GM19240 (cell line): ENCODE data around the gene KSR2.
"Not testable (repeated sequence)": the region's sequence is repeated elsewhere in the genome, so short reads cannot be mapped to it uniquely, and the experiment has no call there.

Experiments
- DNase-seq: peaks from one replicate; pipeline ENCODE4 v3.0.0; 2011; ENCODE audit warnings: low spot score; ENCODE audit not compliant: insufficient read length

The KSR2 gene

GRCh38 chr12:117860111-117860510 lies 108.7 kb downstream of the KSR2 start:
- no peak for DNase-seq

- DNase-seq, result peak; percentile 56
Observed at GRCh38 chr12:117857632-117858612, 110.9 kb downstream of the KSR2 start.

DNA sequence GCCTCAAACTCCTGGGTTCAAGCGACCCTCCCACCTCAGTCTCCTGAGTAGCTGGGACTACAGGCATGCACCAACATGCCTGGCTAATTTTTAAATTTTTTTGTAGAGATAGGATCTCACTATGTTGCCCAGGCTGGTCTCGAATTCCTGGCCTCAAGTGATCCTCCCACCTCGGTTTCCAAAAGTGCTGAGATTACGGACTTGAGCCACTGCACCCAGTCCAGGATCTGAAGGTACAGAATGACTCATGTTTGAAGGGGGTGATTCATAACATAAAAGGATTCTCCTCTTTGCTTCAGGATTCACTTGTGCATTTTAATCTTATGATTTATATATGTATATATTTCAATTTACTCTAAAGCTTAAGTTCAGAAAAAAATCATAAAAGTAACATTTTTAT lies 111.7 kb downstream of the KSR2 start:
- DNase-seq, result not testable (repeated sequence)

DNA sequence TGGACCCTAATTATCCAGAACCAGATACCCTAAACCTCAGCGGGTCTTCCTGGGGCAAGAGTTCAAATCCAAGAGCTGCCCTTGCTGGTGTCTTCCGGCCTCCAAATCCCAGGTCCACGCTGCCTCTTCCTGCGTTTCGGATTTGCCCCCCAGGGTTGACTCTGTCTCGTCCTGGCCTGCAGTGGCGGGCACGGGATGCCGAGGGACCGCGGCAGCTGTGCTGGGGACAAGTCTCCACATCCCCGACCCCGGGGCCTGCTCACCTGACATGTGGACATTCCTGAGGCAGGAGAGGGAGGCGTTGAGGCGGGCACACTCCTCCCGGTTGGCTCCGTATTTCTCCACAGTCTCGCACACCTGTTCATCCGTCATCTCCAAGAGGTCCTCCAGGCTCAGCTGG lies 113.6 kb downstream of the KSR2 start:
- no peak for DNase-seq

DNA sequence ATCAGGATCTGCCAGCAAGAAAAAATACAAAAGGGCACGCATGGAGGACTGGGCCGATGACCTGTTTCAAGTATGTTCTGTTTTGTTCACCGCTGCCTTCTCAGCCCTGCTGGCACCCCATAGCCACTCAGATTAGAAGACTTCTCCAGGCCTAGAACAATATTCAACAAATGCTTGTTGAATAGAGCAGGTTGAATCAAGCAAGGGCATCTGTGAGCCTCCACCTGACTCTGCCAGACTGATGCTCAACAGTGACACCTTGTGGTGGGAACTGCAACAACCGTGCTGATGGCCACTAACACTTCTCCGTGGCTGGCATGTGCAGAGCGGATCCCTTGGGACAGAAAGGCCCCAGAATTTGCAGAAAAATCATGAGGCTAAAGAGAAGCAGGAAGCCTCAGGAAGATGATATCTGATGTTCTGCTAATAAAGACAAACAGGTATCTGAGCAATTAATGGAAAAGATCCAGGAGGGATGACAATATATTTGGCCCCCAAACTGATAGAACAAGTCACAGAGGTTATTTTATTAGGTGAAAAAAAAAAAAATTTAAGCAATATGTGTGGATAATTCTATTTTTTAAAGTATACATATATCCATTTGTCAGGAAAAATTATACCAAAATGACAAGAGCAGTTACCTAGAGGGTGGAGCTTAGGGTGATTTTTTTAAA lies 114.3 kb downstream of the KSR2 start:
- DNase-seq, result no peak

DNA sequence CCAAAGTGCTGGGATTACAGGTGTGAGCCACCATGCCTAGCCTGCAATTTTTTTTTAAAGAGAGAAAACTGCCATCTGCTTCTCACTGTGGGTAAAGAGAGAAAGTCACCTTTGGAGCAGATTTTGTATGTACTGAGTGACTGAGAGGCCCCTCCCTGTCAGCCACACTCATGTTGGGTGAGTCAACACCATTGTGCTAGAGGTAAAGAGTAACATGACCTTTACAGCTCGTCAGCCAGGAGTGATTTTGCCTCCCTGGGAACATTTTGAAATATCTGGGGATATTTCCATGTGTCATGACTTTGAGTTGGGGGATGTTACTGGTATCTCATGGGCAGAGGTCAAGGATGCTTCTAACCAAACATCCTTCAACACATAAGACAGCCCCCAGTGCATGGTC lies 115.2 kb downstream of the KSR2 start:
- DNase-seq, result no peak

GRCh38 chr12:117850048-117850447 lies 118.7 kb downstream of the KSR2 start:
- DNase-seq, result peak; percentile 32

- DNase-seq, result no peak
Observed at GRCh38 chr12:117847371-117847770, 121.4 kb downstream of the KSR2 start.

DNA sequence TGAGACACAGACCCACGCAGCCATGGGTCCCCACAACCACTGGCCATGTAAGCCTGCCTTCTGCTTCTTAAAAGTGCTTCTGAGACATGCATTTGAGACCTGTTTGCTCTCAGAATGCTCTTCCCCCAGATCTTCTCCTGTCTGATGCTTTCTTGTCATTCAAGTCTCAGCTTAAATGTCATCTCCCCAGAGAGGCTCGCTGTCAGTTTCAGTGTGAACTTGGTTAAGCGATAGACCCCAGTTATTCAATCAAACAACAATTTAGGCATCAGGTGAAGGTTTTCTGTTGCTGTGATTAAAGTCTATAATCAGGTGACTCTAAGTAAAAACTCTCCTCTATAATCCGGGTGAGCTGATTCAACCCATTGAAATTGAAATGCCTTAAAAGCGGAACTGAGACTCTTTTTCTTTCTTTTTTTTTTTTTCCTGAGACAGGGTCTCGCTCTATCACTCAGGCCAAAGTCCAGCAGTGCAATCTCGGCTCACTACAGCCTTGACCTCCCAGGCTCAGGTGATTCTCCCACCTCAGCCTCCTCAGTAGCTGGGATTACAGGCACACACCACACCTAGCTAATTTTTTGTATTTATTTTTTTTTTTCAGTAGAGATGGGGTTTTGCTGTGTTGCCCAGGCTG lies 123.4 kb downstream of the KSR2 start:
- DNase-seq, result no peak

DNA sequence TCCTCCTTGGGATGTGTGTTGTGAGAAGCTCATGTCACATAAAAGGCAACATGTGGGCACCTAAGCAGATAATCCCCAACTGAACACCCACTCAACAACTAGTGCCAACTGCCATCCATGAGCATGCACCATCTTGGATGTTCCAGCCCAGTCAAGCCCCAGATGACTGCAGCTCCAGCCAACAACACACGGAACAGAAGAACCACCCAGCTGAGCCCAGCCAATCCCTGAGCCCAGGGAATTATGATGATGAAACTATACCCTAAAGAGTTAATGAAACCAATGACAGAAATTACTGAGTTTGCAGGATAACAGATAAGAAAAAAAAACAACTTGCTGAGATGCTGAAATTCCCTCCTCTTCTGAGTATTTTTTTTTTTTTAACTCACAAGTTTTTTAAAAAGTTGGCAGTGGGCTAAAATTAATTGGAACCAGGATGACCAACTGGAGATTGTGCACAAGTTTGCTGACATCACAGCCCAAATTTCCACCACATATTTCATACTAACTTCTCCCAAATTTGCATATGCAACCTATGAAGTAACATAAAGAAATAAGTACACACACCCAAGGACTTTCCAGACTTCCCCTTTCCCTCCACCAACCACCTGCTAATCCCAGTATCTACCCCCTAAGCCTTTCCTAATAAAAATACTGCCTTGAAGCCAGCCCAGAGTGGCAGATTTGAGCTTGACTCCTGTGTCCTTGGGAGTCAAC lies 124.5 kb downstream of the KSR2 start:
- no peak for DNase-seq

- DNase-seq, result no peak
Observed at GRCh38 chr12:117842630-117843029, 126.2 kb downstream of the KSR2 start.

- no peak for DNase-seq
Observed at GRCh38 chr12:117842220-117842619, 126.6 kb downstream of the KSR2 start.

- DNase-seq, result no peak
Observed at GRCh38 chr12:117837737-117838050, 131.1 kb downstream of the KSR2 start.

DNA sequence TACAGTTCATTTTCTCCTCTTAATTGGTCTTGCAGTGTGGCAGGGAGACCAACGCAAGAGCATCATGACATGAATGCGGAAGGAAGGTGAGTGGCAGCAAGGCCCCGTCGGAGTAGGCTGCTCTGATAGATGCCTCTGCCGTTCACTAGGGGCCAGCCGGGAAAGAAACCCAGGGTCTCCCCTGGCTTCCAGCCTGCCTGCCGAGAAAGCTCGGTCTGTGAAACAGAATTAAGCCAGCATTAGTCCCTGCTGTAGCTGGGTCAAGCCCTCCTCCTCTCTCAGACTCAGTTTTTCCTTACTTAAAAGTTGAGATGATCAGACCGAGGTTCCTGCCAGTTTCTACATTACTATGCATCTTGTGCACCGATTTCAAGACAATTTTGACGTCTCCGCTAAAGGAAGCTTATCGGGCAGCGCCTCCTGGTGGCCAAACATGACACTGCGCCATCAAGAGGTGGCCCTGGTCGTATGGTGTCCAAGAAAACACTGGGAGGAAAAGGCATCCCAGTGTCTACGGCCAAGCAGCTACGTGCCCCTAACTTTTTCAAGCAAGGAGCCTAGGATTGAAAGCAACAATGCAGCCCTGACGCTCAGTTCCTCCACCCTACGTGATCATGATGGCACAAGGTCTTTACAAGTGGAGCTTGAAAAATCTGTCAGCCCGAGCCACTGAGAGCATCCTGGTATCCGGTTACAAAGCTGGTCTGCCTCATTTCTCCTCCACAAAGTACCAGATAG lies 131.6 kb downstream of the KSR2 start:
- peak; percentile 51 for DNase-seq

GRCh38 chr12:117836476-117836875 lies 132.3 kb downstream of the KSR2 start:
- DNase-seq, result no peak

- DNase-seq, result no peak
Observed at GRCh38 chr12:117835156-117835555, 133.6 kb downstream of the KSR2 start.

GRCh38 chr12:117832459-117833457 lies 136.0 kb downstream of the KSR2 start:
- no peak for DNase-seq

DNA sequence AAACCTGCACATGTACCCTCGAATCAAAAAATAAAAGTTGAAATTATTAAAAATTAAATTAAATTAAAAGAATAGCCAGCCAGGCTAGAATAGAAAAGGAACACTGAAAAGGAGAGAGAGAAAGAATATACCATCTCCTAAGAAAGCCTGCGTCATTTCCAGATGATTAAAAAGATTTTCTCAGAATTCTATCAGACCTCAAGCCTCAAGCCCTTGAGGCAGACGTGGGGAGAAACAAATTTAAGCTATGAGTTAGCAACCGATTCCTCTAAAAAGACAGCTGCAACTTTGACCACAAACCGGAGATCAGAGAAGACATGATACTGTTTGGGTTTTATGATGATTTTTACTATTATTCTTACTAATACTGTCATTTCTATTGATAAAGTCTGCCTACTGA lies 138.3 kb downstream of the KSR2 start:
- no peak for DNase-seq

- DNase-seq, result no peak
Observed at GRCh38 chr12:117829108-117829507, 139.7 kb downstream of the KSR2 start.

- DNase-seq, result no peak
Observed at GRCh38 chr12:117827660-117828059, 141.1 kb downstream of the KSR2 start.
